ENCODE data around the gene ITGB1. TPM values are rescaled to one million over a fixed set of nuclear protein-coding genes. Genes with fewer than 3 reads are reported as not detected.

The ITGB1 gene
- total RNA-seq, 2 donors from 2014 or later = 1,541 to 1,574 TPM

DNA sequence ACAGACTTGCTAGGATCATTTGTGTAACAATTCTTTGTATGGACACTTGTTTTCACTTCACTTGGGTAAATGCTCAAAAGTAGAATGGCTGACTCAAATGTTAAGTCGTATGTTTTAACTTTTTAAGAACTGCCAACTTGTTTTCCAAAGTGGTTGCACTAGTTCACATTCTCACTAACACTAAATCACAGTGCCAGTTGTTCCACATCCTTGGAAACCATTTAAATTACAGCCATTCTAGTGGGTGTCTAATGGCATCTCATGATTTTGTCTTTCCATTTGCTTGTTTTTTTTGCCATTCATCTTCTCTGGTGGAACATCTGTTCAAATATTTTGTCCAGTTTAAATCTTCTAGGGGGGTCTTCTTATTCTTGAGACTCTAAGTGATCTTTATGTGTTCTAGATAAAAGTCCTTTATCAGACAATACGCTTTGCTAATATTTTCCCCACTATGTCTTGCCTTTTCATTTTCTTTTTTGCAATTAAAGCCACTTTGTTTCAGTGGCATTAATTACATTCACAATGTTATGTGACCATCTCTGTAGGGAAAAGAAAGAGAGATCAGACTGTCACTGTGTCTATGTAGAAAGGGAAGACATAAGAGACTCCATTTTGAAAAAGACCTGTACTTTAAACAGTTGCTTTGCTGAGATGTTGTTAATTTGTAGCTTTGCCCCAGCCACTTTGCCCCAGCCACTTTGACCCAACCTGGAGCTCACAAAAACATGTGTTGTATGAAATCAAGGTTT, 63.9 kb downstream of the ITGB1 start:
- no peaks in the 10 kb centered on the region for H3K36me3 ChIP-seq
- no peak for ATAC-seq (ENCODE audit: insufficient number of reproducible peaks, low FRiP score, low read depth)

GRCh38 chr10:32893434-32893833, 64.6 kb downstream of the ITGB1 start:
- no peak overlapping the region for H3K4me3 ChIP-seq
- H3K9me3 ChIP-seq = no peaks in the 10 kb centered on the region
- TF ChIP-seq CTCF (IDR thresholded peaks at IDR 0.05) = no peak
- DNase-seq (ENCODE audit: low spot score) (no peak), ATAC-seq (ENCODE audit: insufficient number of reproducible peaks, low FRiP score, low read depth) (no peak)
- H3K27ac ChIP-seq = no peak overlapping the region
- no peaks in the 10 kb centered on the region for H3K4me1 ChIP-seq (ENCODE audit: control insufficient read depth in 1 of 2, low read depth in 2 of 2)
- no peaks in the 10 kb centered on the region for H3K36me3 ChIP-seq
- no peaks in the 10 kb centered on the region for H3K27me3 ChIP-seq (replicated peaks; ENCODE audit: insufficient read depth)

More for the DNA sequence above, 63.9 kb downstream of the ITGB1 start:
- Histone ChIP-seq H3K4me3 (no peak overlapping the region), H3K9me3 (no peaks in the 10 kb centered on the region), H3K27me3 (replicated peaks; ENCODE audit: insufficient read depth) (no peaks in the 10 kb centered on the region), H3K4me1 (ENCODE audit: control insufficient read depth in 1 of 2, low read depth in 2 of 2) (no peaks in the 10 kb centered on the region), H3K27ac (no peak overlapping the region)
- DNase-seq (ENCODE audit: low spot score) = no peak
- TF ChIP-seq CTCF (IDR thresholded peaks at IDR 0.05) = no peak

- H3K27ac ChIP-seq = no peak overlapping the region
- H3K4me3 ChIP-seq = no peak overlapping the region
- no peak for TF ChIP-seq CTCF (IDR thresholded peaks at IDR 0.05)
- H3K4me1 ChIP-seq (ENCODE audit: control insufficient read depth in 1 of 2, low read depth in 2 of 2) = no peaks in the 10 kb centered on the region
- no peaks in the 10 kb centered on the region for H3K9me3 ChIP-seq
- no peaks in the 10 kb centered on the region for H3K27me3 ChIP-seq (replicated peaks; ENCODE audit: insufficient read depth)
- H3K36me3 ChIP-seq = no peaks in the 10 kb centered on the region
- ATAC-seq (ENCODE audit: insufficient number of reproducible peaks, low FRiP score, low read depth) = no peak
- DNase-seq (ENCODE audit: low spot score) = no peak
Observed at GRCh38 chr10:32891261-32891660, 66.8 kb downstream of the ITGB1 start.

DNA sequence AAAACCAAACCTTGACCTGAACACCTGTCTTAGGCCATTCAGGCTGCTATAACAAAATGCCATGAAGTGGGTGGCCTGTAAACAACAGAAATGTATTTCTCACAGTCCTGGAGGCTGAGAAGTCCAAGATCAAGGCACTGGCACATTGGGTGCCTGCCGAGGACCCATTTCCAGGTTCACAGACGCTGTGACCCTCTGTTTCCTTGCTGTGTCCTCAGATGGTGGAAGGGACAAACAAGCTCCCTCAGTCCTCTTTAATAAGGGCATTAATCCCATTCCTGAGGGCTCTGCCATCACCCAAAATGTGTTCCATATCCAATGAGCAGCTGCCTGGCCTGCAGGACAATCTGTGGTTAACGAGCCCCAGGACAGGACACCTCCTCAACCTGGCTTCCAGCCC, 67.6 kb downstream of the ITGB1 start:
- Histone ChIP-seq H3K4me1 (ENCODE audit: control insufficient read depth in 1 of 2, low read depth in 2 of 2) (no peaks in the 10 kb centered on the region), H3K27me3 (replicated peaks; ENCODE audit: insufficient read depth) (no peaks in the 10 kb centered on the region), H3K4me3 (no peak overlapping the region), H3K36me3 (no peaks in the 10 kb centered on the region), H3K9me3 (no peaks in the 10 kb centered on the region), H3K27ac (no peak overlapping the region)
- no peak for DNase-seq (ENCODE audit: low spot score)
- ATAC-seq (ENCODE audit: insufficient number of reproducible peaks, low FRiP score, low read depth) = no peak
- TF ChIP-seq CTCF (IDR thresholded peaks at IDR 0.05) = no peak

GRCh38 chr10:32889631-32890212, 68.3 kb downstream of the ITGB1 start:
- no peaks in the 10 kb centered on the region for H3K4me1 ChIP-seq (ENCODE audit: control insufficient read depth in 1 of 2, low read depth in 2 of 2)
- ATAC-seq (ENCODE audit: insufficient number of reproducible peaks, low FRiP score, low read depth) (no peak), DNase-seq (ENCODE audit: low spot score) (no peak)
- H3K9me3 ChIP-seq = no peaks in the 10 kb centered on the region
- H3K27me3 ChIP-seq (replicated peaks; ENCODE audit: insufficient read depth) = no peaks in the 10 kb centered on the region
- H3K4me3 ChIP-seq = no peak overlapping the region
- H3K27ac ChIP-seq = no peak overlapping the region
- no peak for TF ChIP-seq CTCF (IDR thresholded peaks at IDR 0.05)
- H3K36me3 ChIP-seq = no peaks in the 10 kb centered on the region
